Endothelial cell of hepatic sinusoid (primary cell): Measurements from ENCODE around the gene ITCH.

Experiments used
- in situ Hi-C: cut with HindIII; loops from 2 replicates; pipeline ENCODE4 v1.10.0; 2017; ENCODE audit warnings: low sequenced_read_pairs

ITCH gene

GRCh38 chr20:34522969-34523871, 160.1 kb downstream of the ITCH start:
- in situ Hi-C loops = loop anchor here (25.0 kb wide), 1 partner anchor 186 kb away; no protein-coding TSS in a partner anchor

GRCh38 chr20:34524426-34524825, 161.4 kb downstream of the ITCH start:
- in situ Hi-C loops = loop anchor here (25.0 kb wide), 1 partner anchor 187 kb away; no protein-coding TSS in a partner anchor

- in situ Hi-C loops = no loop called here
Observed at GRCh38 chr20:34525342-34525708, 162.3 kb downstream of the ITCH start.

GRCh38 chr20:34525709-34526416, 162.8 kb downstream of the ITCH start:
- in situ Hi-C loops = no loop called here

- in situ Hi-C loops = no loop called here
Observed at GRCh38 chr20:34526466-34526865, 163.4 kb downstream of the ITCH start.

GRCh38 chr20:34527016-34527415, 163.9 kb downstream of the ITCH start:
- in situ Hi-C loops = no loop called here

GRCh38 chr20:34528921-34529297, 165.8 kb downstream of the ITCH start:
- in situ Hi-C loops = no loop called here

- in situ Hi-C loops = loop anchor here (5.0 kb wide), 2 partner anchors 38 to 183 kb away; no protein-coding TSS in a partner anchor
Observed at GRCh38 chr20:34529742-34530141, 166.7 kb downstream of the ITCH start.

- in situ Hi-C loops = loop anchor here (5.0 kb wide), 2 partner anchors 37 to 182 kb away; no protein-coding TSS in a partner anchor
Observed at GRCh38 chr20:34530342-34530741, 167.3 kb downstream of the ITCH start.

GRCh38 chr20:34531608-34532265, 168.7 kb downstream of the ITCH start:
- in situ Hi-C loops = loop anchor here (5.0 kb wide), 2 partner anchors 36 to 181 kb away; no protein-coding TSS in a partner anchor

GRCh38 chr20:34532320-34532719, 169.2 kb downstream of the ITCH start:
- in situ Hi-C loops = loop anchor here (5.0 kb wide), 2 partner anchors 35 to 180 kb away; no protein-coding TSS in a partner anchor

- in situ Hi-C loops = loop anchor here (5.0 kb wide), 2 partner anchors 35 to 180 kb away; no protein-coding TSS in a partner anchor
Observed at GRCh38 chr20:34532756-34533155, 169.7 kb downstream of the ITCH start.

GRCh38 chr20:34534391-34535165, 171.5 kb downstream of the ITCH start:
- in situ Hi-C loops = loop anchor here (5.0 kb wide), 3 partner anchors 33 to 178 kb away; no protein-coding TSS in a partner anchor

GRCh38 chr20:34535301-34535840, 172.3 kb downstream of the ITCH start:
- in situ Hi-C loops = loop anchor here (5.0 kb wide), 1 partner anchor 48 kb away; no protein-coding TSS in a partner anchor

- in situ Hi-C loops = loop anchor here (5.0 kb wide), 1 partner anchor 49 kb away; no protein-coding TSS in a partner anchor
Observed at GRCh38 chr20:34535857-34536256, 172.8 kb downstream of the ITCH start.

- in situ Hi-C loops = loop anchor here (5.0 kb wide), 1 partner anchor 50 kb away; no protein-coding TSS in a partner anchor
Observed at GRCh38 chr20:34536798-34537394, 173.8 kb downstream of the ITCH start.

- in situ Hi-C loops = loop anchor here (5.0 kb wide), 1 partner anchor 50 kb away; no protein-coding TSS in a partner anchor
Observed at GRCh38 chr20:34537651-34538050, 174.6 kb downstream of the ITCH start.

- in situ Hi-C loops = loop anchor here (5.0 kb wide), 1 partner anchor 51 kb away; no protein-coding TSS in a partner anchor
Observed at GRCh38 chr20:34538671-34539123, 175.6 kb downstream of the ITCH start.

GRCh38 chr20:34539756-34540155, 176.7 kb downstream of the ITCH start:
- in situ Hi-C loops = loop anchor here (5.0 kb wide), 1 partner anchor 52 kb away; no protein-coding TSS in a partner anchor
